T-helper 2 cell (primary cell): ENCODE data around the gene CATSPER4.
A peak's percentile ranks its signal among the peaks of the same experiment; 100 is the strongest.

Experiments
- DNase-seq, 5 experiments: peaks; one replicate each; pipeline versions ENCODE4 v3.0.0 to v3.0.0-alpha.2; 2012 to 2022

The CATSPER4 gene

GRCh38 chr1:26164861-26165842 is 25.2 kb upstream of the CATSPER4 start:
- DNase-seq, result no peak

- DNase-seq, result peak in 2 of 5 experiments; percentile 17 to 58
Measured at GRCh38 chr1:26166719-26167281, 23.6 kb upstream of the CATSPER4 start.

GRCh38 chr1:26168410-26169197 is 21.8 kb upstream of the CATSPER4 start, which contains the start of gene C1orf232:
C1orf232 (minus strand) TSS chr1:26168963; CDS start chr1:26168499, 464 bp downstream.
- DNase-seq, result no peak

GRCh38 chr1:26169198-26169554 is 21.2 kb upstream of the CATSPER4 start:
- DNase-seq, result no peak

GRCh38 chr1:26169669-26170471 is 20.5 kb upstream of the CATSPER4 start, which contains the start of gene ZNF593:
ZNF593 (plus strand) TSS chr1:26169908; CDS start chr1:26169984, 76 bp downstream.
- peak; percentile 67 to 89 (median 76) for DNase-seq

- no peak for DNase-seq
Measured at GRCh38 chr1:26170472-26170821, 20.0 kb upstream of the CATSPER4 start.

GRCh38 chr1:26171084-26172072 is 19.0 kb upstream of the CATSPER4 start, which contains the start of gene ZNF593OS:
ZNF593OS (minus strand) TSS chr1:26171832; CDS start chr1:26171661, 171 bp downstream.
- no peak for DNase-seq

- DNase-seq, result no peak
Measured at GRCh38 chr1:26175346-26175745, 15.1 kb upstream of the CATSPER4 start.

GRCh38 chr1:26177182-26177684 is 13.2 kb upstream of the CATSPER4 start, which contains the start of gene CNKSR1:
CNKSR1 (plus strand) TSS chr1:26177491; CDS start chr1:26177548, 57 bp downstream.
- peak in 1 of 5 experiments; percentile 24 for DNase-seq

GRCh38 chr1:26180010-26180506 is 10.3 kb upstream of the CATSPER4 start:
- no peak for DNase-seq

- no peak for DNase-seq
Measured at GRCh38 chr1:26181586-26182382, 8.6 kb upstream of the CATSPER4 start.

GRCh38 chr1:26182383-26182696 is 8.1 kb upstream of the CATSPER4 start:
- DNase-seq, result no peak

- DNase-seq, result no peak
Measured at GRCh38 chr1:26184086-26184485, 6.3 kb upstream of the CATSPER4 start.

- DNase-seq, result no peak
Measured at GRCh38 chr1:26184883-26185282, 5.5 kb upstream of the CATSPER4 start.

- DNase-seq, result no peak
Measured at GRCh38 chr1:26187882-26188281, 2.5 kb upstream of the CATSPER4 start.

GRCh38 chr1:26188477-26188876 is 1.9 kb upstream of the CATSPER4 start:
- DNase-seq, result no peak

GRCh38 chr1:26189331-26189730 is 1.1 kb upstream of the CATSPER4 start:
- DNase-seq, result no peak

- DNase-seq, result no peak
Measured at GRCh38 chr1:26189751-26190275, 589 bp upstream of the CATSPER4 start.

- DNase-seq, result peak in 1 of 5 experiments; percentile 22
Measured at GRCh38 chr1:26191739-26192138, 1.3 kb downstream of the CATSPER4 start.
